Muscle of leg (tissue), 16 donors: ENCODE measurements around the gene ZNF221. TPM values are rescaled to one million over a fixed set of nuclear protein-coding genes. Genes with fewer than 3 reads are reported as not detected.

Source experiments
- DNase-seq: peaks from one replicate; pipeline ENCODE4 v3.0.0; 2013
- H3K27ac ChIP-seq: one replicate; pipeline ENCODE4 v1.5.1; 2013; ENCODE audit warnings: mild to moderate bottlenecking, low read length, control low read depth
- H3K27me3 ChIP-seq: one replicate; pipeline ENCODE4 v1.6.1; 2013; ENCODE audit warnings: low read length; ENCODE audit not compliant: control insufficient read depth, insufficient read depth
- H3K36me3 ChIP-seq: one replicate; pipeline ENCODE4 v1.6.1; 2013; ENCODE audit warnings: low read length; ENCODE audit not compliant: control insufficient read depth, insufficient read depth
- H3K4me1 ChIP-seq: one replicate; pipeline ENCODE4 v1.6.1; 2013; ENCODE audit warnings: low read length; ENCODE audit not compliant: control insufficient read depth, insufficient read depth
- H3K4me3 ChIP-seq: one replicate; pipeline ENCODE4 v1.5.1; 2013; ENCODE audit warnings: low read length, control low read depth
- H3K9me3 ChIP-seq: replicated peaks from 2 replicates; pipeline ENCODE4 v1.6.1; 2013; ENCODE audit warnings: low read depth, low read length; ENCODE audit not compliant: control insufficient read depth
- WGBS: methylation state at CpG from one replicate; pipeline ENCODE4 v1.1.5; 2013; ENCODE audit warnings: missing lambda C conversion rate; ENCODE audit not compliant: insufficient coverage; 5-methylcytosine and 5-hydroxymethylcytosine counted together
- long read RNA-seq, 11 donors: transcript quantifications; one replicate each; lab custom pipeline, GENCODE V29; 2026
- polyA plus RNA-seq, 8 donors: library from polyadenylated mRNA; unstranded; fragments of 120-200 nt; gene quantifications; one replicate each; pipeline versions ENCODE4 v1.2.1 to v1.2.3, GENCODE V29; 2013; ENCODE audit warnings: inconsistent platforms in 1 of 8, low replicate concordance in 1 of 8; ENCODE audit not compliant: insufficient read length in 8 of 8, insufficient read depth in 1 of 8
- total RNA-seq: library from RNA; stranded (reverse); fragments of 120-200 nt; gene quantifications from one replicate; pipeline ENCODE4 v1.2.4, GENCODE V29; 2013

ZNF221 gene
- total RNA-seq (7.6 TPM), polyA plus RNA-seq (1 to 10 TPM in 7 of 8 donors, under 1 TPM in 1; 0.93 to 3.2 (median 2.8) TPM)
- long read RNA-seq, donor 1, result 0 reads
- long read RNA-seq, donor 2, result 0 reads
- long read RNA-seq, donor 3, result 0 reads
- long read RNA-seq, donor 4, result 0 reads
- long read RNA-seq, donor 5, partial matches to known transcripts, result 0 of 1 reads
- long read RNA-seq, donor 5, other reads (novel, unspliced or antisense), result 0 of 1 reads
- long read RNA-seq, donor 6, result 0 reads
- long read RNA-seq, donor 7, result 0 reads
- long read RNA-seq, donor 8, result 0 reads
- long read RNA-seq, donor 9, result 0 reads
- long read RNA-seq, donor 10, partial matches to known transcripts, result 9 of 9 reads
- long read RNA-seq, donor 10, other reads (novel, unspliced or antisense), result 0 of 9 reads
- long read RNA-seq, donor 11, result 0 reads

- Histone ChIP-seq H3K9me3 (peaks cover 17% of the 10 kb centered on the region), H3K27me3 (peaks cover 4% of the 10 kb centered on the region), H3K27ac (peak within 1 kb of the TSS; percentile 90), H3K4me3 (peak within 1 kb of the TSS; percentile 76), H3K4me1 (no peaks in the 10 kb centered on the region), H3K36me3 (no peaks in the 10 kb centered on the region)
- peak; percentile 98 for DNase-seq
- WGBS, result under 1% methylated on average over 22 of the region's 40 CpGs
Measured at GRCh38 chr19:43950834-43951645, at the start of gene ZNF221. ZNF221 (plus strand) TSS chr19:43951228; CDS start chr19:43962727, 11,499 bp downstream.

- Histone ChIP-seq H3K9me3 (peaks cover 32% of the 10 kb centered on the region), H3K4me3 (peak overlapping the region; percentile 56), H3K27me3 (no peaks in the 10 kb centered on the region), H3K27ac (no peak overlapping the region), H3K36me3 (no peaks in the 10 kb centered on the region), H3K4me1 (peaks cover 4% of the 10 kb centered on the region)
- 11% methylated on average over 37 of the region's 39 CpGs for WGBS
- DNase-seq, result peak; percentile 92
Measured at GRCh38 chr19:43901395-43902390, 49.3 kb upstream of the ZNF221 start.

- Histone ChIP-seq H3K27ac (no peak overlapping the region), H3K4me1 (peaks cover 4% of the 10 kb centered on the region), H3K9me3 (peaks cover 35% of the 10 kb centered on the region), H3K4me3 (no peak overlapping the region), H3K27me3 (no peaks in the 10 kb centered on the region), H3K36me3 (no peaks in the 10 kb centered on the region)
- DNase-seq, result no peak
- WGBS, result 100% methylated on average over 1 of the region's 4 CpGs
Measured at GRCh38 chr19:43902399-43902798, 48.6 kb upstream of the ZNF221 start.

- no peaks in the 10 kb centered on the region for H3K27me3 ChIP-seq
- no peak overlapping the region for H3K27ac ChIP-seq
- H3K4me3 ChIP-seq, result no peak overlapping the region
- no peaks in the 10 kb centered on the region for H3K36me3 ChIP-seq
- H3K4me1 ChIP-seq, result peaks cover 4% of the 10 kb centered on the region
- WGBS, result no CpG with 5 or more reads among the region's 5 CpGs
- peaks cover 55% of the 10 kb centered on the region for H3K9me3 ChIP-seq
- no peak for DNase-seq
Measured at GRCh38 chr19:43905897-43906296, 45.1 kb upstream of the ZNF221 start.

GRCh38 chr19:43906774-43907173, 44.3 kb upstream of the ZNF221 start:
- Histone ChIP-seq H3K4me1 (peaks cover 3% of the 10 kb centered on the region), H3K9me3 (peaks cover 60% of the 10 kb centered on the region), H3K27me3 (no peaks in the 10 kb centered on the region), H3K36me3 (no peaks in the 10 kb centered on the region), H3K27ac (no peak overlapping the region), H3K4me3 (no peak overlapping the region)
- WGBS, result no CpG with 5 or more reads among the region's 2 CpGs
- DNase-seq, result no peak

- no peak for DNase-seq
Measured at GRCh38 chr19:43908659-43909058, 42.4 kb upstream of the ZNF221 start.

GRCh38 chr19:43910884-43911283, 40.1 kb upstream of the ZNF221 start:
- no peaks in the 10 kb centered on the region for H3K27me3 ChIP-seq
- peaks cover 74% of the 10 kb centered on the region for H3K9me3 ChIP-seq
- no peak overlapping the region for H3K4me3 ChIP-seq
- H3K27ac ChIP-seq, result no peak overlapping the region
- DNase-seq, result no peak
- peaks cover 28% of the 10 kb centered on the region for H3K36me3 ChIP-seq
- H3K4me1 ChIP-seq, result no peaks in the 10 kb centered on the region

More at GRCh38 chr19:43908659-43909058, 42.4 kb upstream of the ZNF221 start:
- Histone ChIP-seq H3K27ac (no peak overlapping the region), H3K9me3 (peaks cover 62% of the 10 kb centered on the region), H3K4me3 (no peak overlapping the region), H3K4me1 (no peaks in the 10 kb centered on the region), H3K36me3 (peaks cover 6% of the 10 kb centered on the region), H3K27me3 (no peaks in the 10 kb centered on the region)
- WGBS, result 100% methylated on average over 1 of the region's 1 CpG

GRCh38 chr19:43913383-43913782, 37.6 kb upstream of the ZNF221 start:
- H3K4me3 ChIP-seq, result no peak overlapping the region
- peaks cover 60% of the 10 kb centered on the region for H3K9me3 ChIP-seq
- H3K36me3 ChIP-seq, result peaks cover 44% of the 10 kb centered on the region
- no peak for DNase-seq
- H3K27ac ChIP-seq, result no peak overlapping the region
- WGBS, result 100% methylated on average over 3 of the region's 7 CpGs
- no peaks in the 10 kb centered on the region for H3K4me1 ChIP-seq
- H3K27me3 ChIP-seq, result no peaks in the 10 kb centered on the region

GRCh38 chr19:43914051-43914450, 37.0 kb upstream of the ZNF221 start:
- WGBS, result 61% methylated on average over 2 of the region's 3 CpGs
- H3K9me3 ChIP-seq, result peaks cover 55% of the 10 kb centered on the region
- peaks cover 51% of the 10 kb centered on the region for H3K36me3 ChIP-seq
- H3K4me1 ChIP-seq, result no peaks in the 10 kb centered on the region
- no peak for DNase-seq
- H3K27ac ChIP-seq, result no peak overlapping the region
- no peaks in the 10 kb centered on the region for H3K27me3 ChIP-seq
- H3K4me3 ChIP-seq, result no peak overlapping the region
